IPS-18c (cell line): ENCODE data around the gene PPP1R14B.

Experiments used
- H3K4me3 ChIP-seq: 2 replicates; pipeline ENCODE4 v1.7.0; 2013; ENCODE audit warnings: low read depth, mild to moderate bottlenecking, low read length, moderate library complexity; ENCODE audit not compliant: insufficient read depth
- H3K9me3 ChIP-seq: one replicate; pipeline ENCODE4 v1.6.1; 2013; ENCODE audit warnings: mild to moderate bottlenecking, low read length, moderate library complexity; ENCODE audit not compliant: control insufficient read depth, insufficient read depth

The PPP1R14B gene

DNA sequence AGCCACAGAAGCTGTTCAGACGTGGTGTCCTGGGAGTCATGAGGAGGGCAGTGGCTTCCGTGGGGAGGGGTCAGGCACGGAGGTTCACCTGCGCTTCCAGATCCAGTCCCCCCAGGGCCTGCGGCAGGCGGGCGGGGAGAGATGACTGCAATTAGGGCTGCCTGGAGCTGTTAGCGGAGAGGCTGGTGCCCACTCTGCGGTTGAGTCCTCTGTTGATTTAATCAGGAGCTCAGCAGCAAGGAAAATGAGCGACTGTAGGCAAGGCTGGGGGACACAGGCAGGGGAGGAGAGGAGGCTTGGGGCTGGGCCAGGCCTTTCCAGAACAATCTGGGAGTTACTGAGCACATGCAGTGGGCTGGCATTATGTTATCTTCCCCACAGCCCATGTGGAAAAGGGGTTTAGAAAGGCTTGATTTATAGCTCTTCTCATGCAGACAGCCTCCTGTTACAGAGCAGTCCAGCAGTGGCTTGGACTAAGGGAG, 17.7 kb upstream of the PPP1R14B start:
- no peaks in the 10 kb centered on the region for H3K9me3 ChIP-seq
- no peak overlapping the region for H3K4me3 ChIP-seq

DNA sequence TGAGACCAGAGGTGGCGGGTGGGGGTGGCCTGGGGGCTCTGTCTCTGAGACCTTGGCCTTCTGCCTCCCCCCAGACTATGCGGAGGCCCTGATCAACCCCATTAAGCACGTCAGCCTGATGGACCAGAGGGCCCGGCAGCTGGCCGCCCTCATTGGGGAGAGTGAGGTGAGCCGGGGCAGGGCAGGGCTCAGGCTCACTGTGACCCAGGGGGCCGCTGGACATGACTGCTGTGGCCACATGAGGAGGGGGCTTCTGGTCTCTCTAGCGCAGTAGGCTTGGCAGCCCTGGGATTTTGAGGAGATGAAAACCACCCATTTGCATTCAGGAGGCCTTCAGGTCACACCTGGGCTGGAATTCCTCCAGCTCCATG, 17.2 kb upstream of the PPP1R14B start:
- Histone ChIP-seq H3K9me3 (no peaks in the 10 kb centered on the region), H3K4me3 (no peak overlapping the region)

DNA sequence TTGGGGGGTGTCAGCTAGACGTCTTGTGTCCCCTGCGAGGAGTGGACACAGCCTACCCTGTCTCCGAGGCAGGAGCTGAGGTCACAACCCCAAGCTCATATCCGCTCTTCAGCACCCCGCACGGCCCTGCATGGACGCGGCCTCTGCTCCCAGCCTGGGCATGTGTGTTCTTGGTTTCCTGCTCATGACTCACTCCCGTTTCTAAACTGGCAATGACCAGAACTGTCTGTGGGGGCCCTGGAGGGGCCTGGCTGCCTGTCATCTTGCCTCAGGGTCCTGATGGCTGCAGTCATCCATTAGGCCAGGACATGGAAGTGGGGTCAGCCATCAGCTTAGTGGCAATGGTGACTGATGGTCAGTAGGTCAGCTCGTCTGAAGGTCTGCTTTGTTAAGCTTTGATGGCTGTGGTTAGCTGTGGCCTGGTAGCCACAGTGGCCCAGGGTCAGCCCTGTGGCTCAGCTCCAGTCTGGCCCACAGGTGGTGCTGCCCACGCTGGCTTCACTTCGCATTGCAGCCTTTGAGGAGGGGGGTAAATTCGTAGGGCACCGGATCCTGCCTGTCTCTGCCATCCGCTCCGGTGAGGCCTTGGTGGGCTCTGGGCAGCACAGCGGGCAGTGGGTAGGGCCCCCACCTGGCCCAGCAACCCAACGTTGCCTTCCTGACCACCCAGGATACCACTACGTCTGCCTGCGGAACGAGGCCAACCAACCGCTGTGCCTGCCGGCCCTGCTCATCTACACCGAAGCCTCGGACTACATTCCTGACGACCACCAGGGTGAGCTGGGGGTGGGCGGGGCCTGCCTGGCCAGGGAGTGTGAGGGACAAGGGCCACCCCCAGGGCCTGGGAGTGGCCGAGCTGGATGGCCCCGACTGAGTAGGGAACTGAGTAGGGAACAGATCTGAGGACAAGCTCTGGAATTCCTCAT, 16.5 kb upstream of the PPP1R14B start:
- no peaks in the 10 kb centered on the region for H3K9me3 ChIP-seq
- H3K4me3 ChIP-seq = no peak overlapping the region

DNA sequence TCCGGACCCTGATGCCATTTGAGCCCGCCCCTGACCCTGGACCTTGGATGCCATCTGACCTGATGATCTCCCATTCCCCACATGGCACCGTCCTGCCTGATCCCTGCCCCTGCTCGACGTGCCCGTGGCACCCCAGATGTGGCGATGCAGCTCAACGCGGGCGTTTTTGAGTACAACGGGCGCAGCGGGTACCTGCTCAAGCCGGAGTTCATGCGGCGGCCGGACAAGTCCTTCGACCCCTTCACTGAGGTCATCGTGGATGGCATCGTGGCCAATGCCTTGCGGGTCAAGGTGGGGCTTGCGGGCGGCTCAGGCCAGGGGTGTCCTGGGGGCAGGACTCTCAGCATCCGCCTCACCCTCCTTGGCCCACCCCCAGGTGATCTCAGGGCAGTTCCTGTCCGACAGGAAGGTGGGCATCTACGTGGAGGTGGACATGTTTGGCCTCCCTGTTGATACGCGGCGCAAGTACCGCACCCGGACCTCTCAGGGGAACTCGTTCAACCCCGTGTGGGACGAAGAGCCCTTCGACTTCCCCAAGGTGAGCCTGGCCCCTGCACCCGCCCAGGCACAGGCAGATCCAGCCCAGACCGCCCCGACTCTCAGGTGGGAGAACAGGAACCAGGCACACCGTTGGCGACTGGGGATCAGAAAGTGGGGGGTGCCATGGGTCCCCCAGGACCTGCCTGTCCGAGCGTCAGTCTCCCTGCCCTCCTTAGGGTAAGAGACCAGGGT, 15.7 kb upstream of the PPP1R14B start:
- H3K9me3 ChIP-seq = no peaks in the 10 kb centered on the region
- no peak overlapping the region for H3K4me3 ChIP-seq

DNA sequence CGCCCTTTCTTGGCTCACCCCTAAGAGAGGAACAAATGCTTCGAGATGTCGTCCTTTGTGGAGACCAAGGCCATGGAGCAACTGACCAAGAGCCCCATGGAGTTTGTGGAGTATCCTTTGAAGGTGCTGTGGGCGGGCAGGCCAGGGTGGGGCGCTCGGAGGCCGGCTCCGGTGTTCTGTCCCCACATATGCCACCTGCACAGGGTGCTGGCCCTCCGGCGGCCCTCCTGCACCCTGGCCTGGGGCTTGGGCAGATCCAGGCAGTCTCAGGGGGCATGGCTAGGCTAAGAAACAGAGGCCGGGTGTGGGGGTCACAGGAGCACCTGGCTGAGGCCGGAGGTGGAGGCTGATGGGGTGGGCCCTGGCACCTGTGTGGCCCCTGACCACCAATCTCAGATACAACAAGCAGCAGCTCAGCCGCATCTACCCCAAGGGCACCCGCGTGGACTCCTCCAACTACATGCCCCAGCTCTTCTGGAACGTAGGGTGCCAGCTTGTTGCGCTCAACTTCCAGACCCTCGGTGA, 14.9 kb upstream of the PPP1R14B start:
- Histone ChIP-seq H3K4me3 (no peak overlapping the region), H3K9me3 (no peaks in the 10 kb centered on the region)

DNA sequence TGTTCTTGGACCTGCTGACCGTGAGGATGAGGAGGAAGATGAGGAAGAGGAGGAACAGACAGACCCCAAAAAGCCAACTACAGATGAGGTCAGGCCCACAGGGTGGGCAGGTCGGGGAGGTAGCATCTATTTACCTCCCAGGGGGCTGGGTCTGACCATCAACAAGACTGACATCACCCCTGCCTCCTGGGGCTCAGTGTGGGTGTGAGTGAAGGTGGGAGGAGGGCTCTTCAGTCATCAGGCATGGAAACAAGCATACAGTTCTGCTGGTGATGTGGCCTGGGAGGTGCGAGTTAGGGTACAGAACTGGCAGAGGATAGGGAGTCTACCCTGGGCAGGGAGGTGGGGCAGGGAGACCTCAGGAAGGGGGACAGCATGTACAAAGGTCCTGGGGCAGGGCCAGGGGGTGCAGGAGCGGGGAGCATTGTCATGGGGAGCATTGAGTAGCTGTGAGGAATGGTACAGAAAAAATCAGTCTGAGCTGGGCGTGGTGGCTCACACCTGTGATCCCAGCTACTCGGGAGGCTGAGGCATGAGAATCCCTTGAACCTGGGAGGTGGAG, 13.5 kb upstream of the PPP1R14B start:
- Histone ChIP-seq H3K4me3 (no peak overlapping the region), H3K9me3 (no peaks in the 10 kb centered on the region)

DNA sequence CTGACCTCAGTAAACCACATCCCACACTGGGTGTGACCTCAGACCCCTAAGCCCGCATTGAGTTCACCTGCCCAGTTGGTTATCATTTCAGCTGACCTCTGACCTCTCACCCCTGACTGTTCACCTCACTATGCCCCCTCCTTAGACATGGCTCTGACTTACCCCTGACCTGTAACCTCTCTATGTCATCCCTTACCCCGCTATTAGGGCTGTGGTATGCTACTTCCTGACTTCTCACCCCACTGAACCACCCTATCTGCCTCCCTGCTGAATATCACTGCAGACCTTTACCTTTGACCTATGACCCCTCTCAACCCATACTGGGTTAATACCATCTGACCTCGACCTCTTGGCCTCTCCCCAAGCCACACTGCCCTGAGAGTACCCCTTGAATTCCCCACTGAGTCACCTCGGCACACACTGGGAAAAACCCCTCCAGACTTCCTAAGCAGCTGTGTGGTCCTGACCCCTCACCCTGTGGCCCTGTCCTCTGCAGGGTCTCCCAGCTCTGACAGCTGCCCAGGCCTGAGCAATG, 12.9 kb upstream of the PPP1R14B start:
- Histone ChIP-seq H3K9me3 (no peaks in the 10 kb centered on the region), H3K4me3 (no peak overlapping the region)

DNA sequence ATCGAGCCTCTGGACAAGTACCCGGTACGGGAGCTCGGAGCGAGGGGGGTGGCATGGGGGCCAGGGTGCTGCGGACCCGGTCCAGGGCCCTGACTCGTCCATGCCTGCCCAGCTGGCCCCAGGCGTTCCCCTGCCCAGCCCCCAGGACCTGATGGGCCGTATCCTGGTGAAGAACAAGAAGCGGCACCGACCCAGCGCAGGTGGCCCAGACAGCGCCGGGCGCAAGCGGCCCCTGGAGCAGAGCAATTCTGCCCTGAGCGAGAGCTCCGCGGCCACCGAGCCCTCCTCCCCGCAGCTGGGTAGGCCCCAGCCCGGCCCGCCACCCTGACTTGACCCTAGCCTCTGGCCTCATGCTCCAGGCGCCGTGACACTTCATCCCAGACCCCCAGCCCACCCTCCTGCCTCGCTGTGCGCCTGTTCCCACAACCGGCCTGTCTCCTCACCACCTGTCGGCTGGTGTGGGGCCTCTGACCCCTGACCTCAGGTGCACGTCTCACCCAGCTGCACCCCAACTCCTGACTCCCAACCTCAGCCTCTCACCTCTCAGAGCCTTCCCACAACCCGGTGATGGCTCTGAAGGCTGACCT, 12.3 kb upstream of the PPP1R14B start:
- Histone ChIP-seq H3K9me3 (no peaks in the 10 kb centered on the region), H3K4me3 (no peak overlapping the region)

DNA sequence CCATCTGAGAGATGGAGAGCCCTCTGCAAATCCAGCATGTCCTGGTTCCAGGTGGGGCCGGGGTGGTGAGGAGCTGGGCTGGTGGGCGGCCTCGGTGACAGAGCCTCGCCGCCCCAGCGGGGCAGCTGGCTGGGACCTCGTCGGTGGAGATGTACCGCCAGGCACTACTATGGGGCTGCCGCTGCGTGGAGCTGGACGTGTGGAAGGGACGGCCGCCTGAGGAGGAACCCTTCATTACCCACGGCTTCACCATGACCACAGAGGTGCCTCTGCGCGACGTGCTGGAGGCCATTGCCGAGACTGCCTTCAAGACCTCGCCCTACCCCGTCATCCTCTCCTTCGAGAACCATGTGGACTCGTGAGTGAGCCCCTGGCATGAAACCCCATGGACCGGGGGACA, 11.6 kb upstream of the PPP1R14B start:
- H3K9me3 ChIP-seq = no peaks in the 10 kb centered on the region
- H3K4me3 ChIP-seq = no peak overlapping the region

DNA sequence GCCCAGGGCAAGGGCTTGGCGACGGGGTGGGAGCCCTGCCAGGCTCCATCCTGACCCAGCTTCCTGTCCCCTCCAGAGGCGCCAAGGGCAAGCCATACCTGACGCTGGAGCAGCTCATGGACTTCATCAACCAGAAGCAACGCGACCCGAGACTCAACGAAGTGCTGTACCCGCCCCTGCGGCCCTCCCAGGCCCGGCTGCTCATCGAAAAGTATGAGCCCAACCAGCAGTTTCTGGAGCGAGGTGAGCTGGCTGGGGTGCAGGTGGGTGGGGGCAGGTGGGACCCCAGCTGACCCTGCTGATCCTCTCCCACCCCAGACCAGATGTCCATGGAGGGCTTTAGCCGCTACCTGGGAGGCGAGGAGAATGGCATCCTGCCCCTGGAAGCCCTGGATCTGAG, 9.6 kb upstream of the PPP1R14B start:
- Histone ChIP-seq H3K9me3 (no peaks in the 10 kb centered on the region), H3K4me3 (no peak overlapping the region)

DNA sequence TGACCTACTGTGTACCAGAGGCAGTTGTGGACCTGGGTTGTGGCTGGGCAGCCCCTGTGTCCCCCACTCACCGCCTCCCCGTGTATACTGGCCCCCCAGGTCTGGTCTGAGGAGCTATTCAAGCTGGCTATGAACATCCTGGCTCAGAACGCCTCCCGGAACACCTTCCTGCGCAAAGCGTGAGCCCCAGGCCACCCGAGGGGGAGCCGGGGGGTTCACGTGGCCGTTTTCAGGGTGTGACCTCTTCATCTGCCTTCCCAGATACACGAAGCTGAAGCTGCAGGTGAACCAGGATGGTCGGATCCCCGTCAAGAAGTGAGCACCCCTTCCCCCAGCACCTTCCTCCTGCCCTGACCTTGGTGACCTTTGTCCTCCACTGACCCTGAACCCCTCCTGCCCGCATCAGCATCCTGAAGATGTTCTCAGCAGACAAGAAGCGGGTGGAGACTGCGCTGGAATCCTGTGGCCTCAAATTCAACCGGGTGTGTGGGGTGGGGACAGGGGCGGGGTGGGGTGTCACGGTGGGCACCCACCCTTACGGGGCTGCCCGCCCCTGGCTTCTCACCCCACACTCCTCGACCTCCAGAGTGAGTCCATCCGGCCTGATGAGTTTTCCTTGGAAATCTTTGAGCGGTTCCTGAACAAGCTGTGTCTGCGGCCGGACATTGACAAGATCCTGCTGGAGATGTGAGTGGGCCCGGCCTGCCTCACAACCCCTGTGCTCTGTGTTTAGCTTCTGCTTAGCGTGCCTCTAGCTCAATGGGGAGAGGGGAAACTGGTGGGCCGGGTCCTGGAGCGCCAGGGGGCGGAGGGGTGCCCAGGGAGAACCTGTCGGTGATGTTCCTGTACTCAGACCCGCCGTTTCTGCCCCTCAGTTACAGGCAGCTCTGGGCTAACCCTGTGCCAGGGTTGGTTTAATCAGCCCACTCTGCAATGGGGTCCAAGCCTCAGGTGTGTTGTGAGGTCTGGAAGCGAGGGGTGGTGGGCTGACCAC, 8.7 kb upstream of the PPP1R14B start:
- H3K4me3 ChIP-seq = no peak overlapping the region
- H3K9me3 ChIP-seq = no peaks in the 10 kb centered on the region

DNA sequence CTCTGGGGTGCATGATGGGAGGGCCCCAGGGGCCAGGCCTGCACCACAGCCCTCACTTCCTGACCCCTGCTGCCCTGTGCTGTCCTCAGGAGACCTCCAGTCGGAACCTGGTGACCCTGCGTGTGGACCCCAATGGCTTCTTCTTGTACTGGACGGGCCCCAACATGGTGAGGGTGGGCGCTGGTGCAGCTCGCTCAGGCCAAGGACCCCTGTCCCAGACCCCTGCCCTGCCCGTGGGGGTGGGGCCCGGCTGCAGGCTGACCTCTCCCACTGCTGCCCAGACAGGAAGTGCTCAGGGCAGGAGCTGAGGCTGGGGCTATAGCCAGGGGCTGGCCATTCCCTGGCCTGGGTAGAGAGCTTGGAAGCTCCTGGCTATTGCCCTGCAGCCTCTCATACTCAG, 7.6 kb upstream of the PPP1R14B start:
- Histone ChIP-seq H3K9me3 (no peaks in the 10 kb centered on the region), H3K4me3 (no peak overlapping the region)

DNA sequence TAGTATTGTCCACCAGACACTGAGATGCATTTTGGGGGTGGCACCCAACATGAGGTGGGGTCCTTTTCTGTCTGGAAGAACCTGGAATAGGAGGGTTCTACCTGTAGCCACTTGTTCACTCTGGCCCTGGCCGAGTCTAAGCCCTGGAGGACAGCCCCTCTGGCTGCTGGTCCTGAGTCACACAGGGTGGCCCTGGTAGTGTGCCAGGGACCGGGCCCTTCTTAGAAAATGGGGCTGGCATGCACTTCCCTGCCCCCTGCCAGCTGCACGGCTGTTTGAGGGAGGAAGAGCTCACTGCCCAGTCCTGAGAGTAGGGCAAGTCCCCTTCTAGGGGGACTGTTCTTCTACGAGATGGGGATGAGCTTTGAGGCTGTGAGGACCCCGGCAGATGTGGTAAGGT, 6.7 kb upstream of the PPP1R14B start:
- Histone ChIP-seq H3K4me3 (no peak overlapping the region), H3K9me3 (no peaks in the 10 kb centered on the region)

DNA sequence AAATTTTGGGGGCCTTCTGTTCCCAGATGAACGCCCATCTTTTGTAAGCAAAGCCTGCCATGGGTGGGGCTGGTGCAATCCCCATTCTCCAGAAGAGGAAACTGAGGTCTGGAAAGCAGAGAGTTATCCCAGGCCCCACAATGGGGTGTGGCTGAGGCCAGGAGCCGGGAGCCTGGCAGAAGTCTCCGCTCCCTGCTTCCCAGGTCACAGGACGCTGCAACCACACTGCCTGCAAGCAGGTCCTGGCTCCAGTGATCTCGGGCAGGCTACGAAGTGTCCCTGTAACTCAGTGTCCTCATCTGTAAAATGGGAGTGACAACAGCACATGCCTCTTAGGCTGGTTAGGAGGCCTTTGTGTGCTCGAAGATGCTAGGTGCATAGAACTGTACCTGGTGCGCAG, 6.3 kb upstream of the PPP1R14B start:
- H3K4me3 ChIP-seq = peak overlapping the region; percentile 28; the same call in 1 of the 2 replicates
- no peaks in the 10 kb centered on the region for H3K9me3 ChIP-seq

DNA sequence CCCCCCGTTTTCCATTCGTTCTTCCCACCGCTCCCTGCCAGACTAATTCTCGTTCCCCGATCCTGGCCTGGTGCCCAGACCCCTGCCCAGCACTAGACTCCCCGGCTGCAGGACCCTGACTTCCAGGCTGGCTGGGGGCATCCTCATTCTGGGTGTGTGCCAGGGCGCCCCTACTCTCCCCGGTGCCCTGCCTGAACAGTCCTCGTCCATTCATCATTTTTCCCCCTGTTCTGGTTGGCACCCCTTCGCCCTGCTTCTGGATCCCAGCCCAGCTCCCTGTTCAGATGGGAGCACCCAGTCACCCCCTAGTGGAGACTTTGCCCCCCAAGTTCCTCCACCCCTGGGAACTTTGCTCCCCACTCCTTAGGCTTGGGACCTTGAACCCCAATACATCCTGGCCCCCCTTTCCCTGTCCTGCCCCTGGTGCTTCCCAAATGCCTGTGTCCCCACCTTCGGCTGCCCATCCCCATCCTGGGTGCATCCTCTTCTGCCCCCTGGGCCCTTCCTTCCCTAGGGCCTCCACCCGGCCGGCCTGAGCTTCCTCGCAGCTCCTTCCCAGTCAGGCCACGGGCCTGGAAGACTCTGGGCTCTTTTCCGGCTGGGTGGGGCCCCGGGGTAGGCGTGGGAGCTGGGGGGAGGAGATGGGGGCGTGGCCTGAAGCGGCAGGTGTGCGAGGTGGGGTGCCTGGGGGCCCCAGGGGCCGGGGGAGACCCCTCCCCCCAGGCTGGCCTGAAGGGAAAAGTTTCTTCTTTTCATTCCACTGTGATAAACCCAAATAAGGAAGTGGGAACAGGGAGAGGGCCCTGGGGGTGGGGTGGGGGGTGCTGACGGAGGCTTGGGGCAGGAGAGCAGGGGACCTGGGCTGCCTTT, 5.5 kb upstream of the PPP1R14B start:
- no peaks in the 10 kb centered on the region for H3K9me3 ChIP-seq
- peak overlapping the region; percentile 87 for H3K4me3 ChIP-seq

DNA sequence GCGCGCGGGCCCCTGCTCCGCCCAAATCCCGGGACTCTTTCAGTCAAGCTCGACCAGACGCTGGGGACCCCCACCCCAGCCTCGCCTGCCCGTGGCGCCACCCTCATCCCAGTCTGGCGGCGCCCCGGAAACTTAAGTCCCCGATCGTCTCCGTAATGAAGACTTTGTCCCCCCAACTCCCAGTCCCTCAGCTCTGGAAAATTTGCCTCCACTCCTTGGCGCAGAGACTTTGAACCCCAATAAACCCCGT, 4.9 kb upstream of the PPP1R14B start:
- peak overlapping the region; percentile 87 for H3K4me3 ChIP-seq
- no peaks in the 10 kb centered on the region for H3K9me3 ChIP-seq
